HG03025 (cell line): Measurements from ENCODE around the gene CTNNBL1.

ENCODE experiments used
- ATAC-seq: cut with Tn5 transposase; IDR thresholded peaks from one replicate; pipeline ENCODE4 v1.9.1; 2021; ENCODE audit warnings: mild to moderate bottlenecking, moderate library complexity; ENCODE audit not compliant: unreplicated experiment, low FRiP score

CTNNBL1 gene

DNA sequence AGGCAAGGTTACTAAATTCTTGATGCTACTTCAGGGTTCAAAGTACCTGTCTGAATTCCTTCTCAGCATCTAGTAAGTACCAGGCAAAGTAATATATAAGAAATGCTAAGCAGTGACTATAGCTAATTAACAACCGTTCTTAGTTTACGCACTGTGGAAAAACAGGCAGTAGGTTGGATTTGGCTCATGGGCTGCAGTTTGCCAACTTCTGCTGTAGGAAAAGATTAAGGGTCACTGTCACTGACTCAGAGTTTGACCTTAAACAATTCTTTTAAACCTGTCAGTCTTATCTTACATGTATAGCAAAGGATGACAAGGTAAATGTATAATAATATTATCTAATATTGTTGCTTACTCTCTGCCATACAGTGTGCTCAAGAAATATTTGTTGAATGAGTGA, 42.3 kb downstream of the CTNNBL1 start:
- no peak for ATAC-seq

DNA sequence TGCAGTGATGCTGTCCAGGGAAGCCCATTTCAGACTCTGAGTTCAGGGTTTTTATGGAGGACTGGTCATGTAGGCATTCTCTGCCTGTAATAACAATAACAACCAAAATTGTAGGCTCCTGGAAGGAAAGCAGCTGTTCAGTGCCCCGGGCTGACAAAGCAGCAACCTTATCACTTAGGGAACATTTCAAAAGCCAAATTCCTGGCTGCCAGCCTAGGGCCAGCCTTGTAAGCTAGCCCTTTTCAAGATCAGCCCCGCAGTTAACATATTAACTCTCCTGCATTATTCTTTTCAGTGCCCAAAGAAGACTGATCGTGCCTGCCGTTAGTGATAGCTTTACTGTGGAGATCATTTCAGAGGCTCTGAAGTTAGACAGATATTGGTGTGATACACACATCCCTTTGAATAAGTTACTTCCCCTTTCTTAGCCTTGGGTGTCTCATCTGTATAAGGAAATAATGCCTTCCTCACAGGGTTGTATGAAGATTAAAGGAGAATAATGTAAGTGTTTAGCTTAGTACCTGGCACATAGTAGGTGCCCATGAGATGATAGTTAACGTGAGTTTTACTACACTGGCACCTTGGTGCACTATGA, 44.1 kb downstream of the CTNNBL1 start:
- no peak for ATAC-seq

DNA sequence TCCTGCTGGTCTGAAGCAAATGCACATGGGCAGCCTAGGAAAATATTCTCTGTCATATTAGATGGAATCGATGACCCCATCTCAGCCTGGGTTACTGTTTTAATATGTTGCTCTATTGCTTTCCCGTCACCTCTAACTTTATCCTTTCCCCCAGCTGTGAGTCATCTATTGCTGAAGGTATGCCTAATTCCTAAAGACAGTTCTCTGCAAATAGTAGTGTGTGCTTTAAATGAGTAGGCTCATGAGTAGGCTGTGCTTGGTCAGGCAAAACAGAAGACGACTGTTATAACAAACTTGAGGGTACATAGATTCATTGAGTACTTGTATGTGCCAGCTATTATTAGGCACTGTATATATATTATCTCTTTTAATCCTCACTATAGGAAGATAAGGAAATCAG, 47.2 kb downstream of the CTNNBL1 start:
- no peak for ATAC-seq

DNA sequence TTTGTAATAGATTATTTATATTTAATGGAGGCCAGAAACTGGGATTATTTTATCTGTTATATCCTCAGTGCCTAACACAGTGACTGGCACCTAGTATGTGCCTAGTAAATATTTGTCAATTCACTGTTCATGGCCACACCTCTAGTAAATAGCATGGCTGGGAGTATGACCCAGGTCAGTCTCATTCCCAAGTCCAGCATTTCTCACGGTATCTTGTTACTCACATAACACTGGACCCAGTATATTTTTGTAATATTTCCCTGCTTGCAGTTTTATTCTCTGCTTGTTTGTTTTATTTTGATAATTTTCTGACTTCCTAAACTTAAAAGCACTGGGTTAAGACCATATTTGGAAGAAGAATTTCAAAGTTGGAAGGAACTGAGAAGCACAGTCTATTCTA, 47.7 kb downstream of the CTNNBL1 start:
- no peak for ATAC-seq

DNA sequence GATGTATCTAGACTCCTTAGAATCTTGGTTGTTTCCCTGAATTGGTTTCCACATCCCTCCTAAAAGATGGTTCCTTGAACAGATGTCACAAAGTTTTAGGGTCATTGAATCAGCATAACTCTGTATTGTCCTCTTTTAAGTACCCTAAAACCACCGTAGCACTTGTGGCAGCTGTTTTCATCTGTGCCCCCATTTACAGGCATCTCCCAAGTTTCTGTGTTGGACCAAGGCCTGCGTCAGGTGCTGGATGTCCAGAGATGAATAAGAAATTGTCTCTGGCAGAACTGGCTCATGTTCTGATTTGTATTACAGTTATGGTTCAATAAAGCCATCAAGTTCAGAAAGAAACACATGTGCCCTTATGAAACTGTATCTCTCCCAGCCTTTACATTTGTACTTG, 48.3 kb downstream of the CTNNBL1 start:
- ATAC-seq = no peak

DNA sequence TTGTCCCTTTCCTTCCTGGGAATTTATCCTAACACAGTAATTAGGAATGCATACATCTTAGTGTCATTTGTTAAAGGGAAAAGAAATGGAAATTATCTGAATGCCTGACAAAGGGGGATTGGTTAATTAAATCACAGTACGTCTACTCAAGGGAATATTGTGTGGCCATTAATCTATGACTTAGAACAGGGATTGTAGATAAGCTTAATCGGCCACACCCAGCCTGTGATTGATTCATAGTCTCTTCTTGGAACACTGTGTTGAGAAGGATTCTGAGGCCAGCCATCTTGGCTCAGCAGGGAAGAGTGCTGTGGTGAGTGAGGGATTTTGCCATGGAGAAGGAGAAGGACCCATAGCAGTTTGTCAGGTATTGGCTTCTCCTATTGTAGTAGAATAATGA, 50.5 kb downstream of the CTNNBL1 start:
- ATAC-seq = no peak

- no peak for ATAC-seq
Measured at GRCh38 chr20:37745553-37745952, 51.7 kb downstream of the CTNNBL1 start.

- ATAC-seq = no peak
Measured at GRCh38 chr20:37748015-37748414, 54.2 kb downstream of the CTNNBL1 start.

- ATAC-seq = no peak
Measured at GRCh38 chr20:37749218-37749617, 55.4 kb downstream of the CTNNBL1 start.

- ATAC-seq = no peak
Measured at GRCh38 chr20:37749620-37750403, 56.0 kb downstream of the CTNNBL1 start.

DNA sequence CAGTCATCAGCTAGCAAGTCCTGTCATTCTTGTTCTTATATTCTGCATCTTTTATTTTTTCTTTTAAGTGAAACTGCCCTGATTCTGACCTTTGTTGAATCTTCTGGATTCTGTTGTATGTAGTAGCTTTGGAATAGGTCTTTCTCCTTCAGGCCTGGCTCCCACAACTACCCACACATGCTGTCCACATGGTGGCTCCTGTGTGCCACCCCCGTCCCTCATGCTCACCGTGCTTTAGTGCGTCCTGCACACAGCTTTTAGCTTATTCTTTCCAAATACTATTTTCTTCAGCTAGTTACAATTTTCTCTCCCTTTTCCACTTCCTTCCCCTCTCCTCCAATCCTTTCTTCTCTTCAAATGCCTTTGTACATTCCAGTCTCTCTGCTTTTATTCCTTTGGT, 61.8 kb downstream of the CTNNBL1 start:
- ATAC-seq = no peak

DNA sequence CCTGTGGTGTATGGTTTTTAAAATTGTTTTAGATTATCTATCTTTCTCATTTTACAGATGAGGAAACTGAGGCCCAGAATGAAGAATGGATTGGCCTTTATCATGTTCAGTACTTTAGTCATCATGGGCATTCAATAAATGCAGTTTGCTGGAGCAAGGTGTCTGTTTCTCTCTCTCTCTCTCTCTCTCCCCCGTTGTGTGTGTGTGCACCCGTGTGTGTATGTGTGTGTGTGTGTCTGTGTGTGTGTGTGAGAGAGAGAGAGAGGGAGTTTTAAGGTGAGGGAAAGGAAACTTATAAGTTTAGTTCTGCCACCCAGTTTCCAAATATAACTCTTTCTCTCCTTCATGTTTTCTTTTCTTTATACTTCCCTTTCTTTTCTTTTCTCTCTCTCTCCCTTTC, 62.4 kb downstream of the CTNNBL1 start:
- ATAC-seq = no peak

DNA sequence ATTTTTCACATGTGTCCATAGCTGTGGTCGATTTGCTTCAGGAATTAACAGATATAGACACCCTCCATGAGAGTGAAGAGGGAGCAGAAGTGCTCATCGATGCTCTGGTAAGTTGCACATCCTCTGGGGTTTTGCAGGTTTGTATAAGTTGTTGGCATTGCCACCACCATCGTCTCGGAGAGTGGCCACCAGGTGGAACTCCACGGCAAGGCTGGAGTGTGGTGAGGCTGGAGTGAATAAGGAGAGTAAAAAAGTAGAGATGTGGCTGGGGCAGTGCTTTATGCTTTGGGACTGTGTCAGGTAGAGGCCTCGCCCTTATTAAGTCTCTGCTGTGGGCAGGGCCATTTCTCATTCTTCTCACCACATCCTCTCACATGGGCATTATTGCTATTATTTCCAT, 63.7 kb downstream of the CTNNBL1 start:
- ATAC-seq = no peak

DNA sequence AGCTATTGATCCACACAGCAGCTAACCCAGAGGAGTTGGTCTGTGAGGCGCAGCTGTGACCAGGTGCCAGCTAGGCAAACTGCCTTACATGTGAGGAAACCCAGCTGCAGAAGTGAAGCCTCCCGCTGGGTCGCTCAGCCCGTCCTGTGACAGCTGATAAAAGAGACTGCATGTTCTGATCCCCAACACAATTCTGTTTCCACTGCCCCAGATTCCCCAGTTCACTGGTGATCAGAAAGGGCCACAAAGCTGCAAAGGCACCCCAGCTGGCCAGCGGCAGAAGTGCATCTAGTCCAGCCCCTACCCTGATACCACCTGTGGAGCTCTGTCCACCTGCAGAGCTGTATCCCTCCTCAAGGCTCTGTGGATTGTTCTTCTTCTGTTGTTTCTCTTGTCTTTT, 64.5 kb downstream of the CTNNBL1 start:
- ATAC-seq = no peak

GRCh38 chr20:37759052-37759553, 65.3 kb downstream of the CTNNBL1 start:
- ATAC-seq = no peak

- no peak for ATAC-seq
Measured at GRCh38 chr20:37759761-37760209, 66.0 kb downstream of the CTNNBL1 start.

DNA sequence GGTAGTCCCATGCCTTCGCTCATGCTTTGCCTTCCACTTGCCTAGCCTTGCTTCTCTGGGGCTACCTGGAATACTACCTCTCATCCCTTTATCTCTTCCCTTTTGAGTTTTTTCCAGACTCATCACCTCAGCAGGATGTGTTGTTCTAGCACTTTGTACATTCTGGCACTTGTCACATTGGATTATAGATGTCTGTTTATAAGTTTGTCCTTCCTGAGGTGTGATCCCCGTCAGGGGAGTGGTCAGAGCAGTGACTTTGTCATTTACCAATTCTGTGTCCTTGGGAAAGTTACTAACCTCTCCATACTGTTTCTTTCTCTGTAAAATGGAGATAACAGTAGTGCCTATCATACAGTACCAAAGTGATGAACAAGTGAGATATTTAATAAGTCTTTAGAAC, 66.5 kb downstream of the CTNNBL1 start:
- no peak for ATAC-seq

DNA sequence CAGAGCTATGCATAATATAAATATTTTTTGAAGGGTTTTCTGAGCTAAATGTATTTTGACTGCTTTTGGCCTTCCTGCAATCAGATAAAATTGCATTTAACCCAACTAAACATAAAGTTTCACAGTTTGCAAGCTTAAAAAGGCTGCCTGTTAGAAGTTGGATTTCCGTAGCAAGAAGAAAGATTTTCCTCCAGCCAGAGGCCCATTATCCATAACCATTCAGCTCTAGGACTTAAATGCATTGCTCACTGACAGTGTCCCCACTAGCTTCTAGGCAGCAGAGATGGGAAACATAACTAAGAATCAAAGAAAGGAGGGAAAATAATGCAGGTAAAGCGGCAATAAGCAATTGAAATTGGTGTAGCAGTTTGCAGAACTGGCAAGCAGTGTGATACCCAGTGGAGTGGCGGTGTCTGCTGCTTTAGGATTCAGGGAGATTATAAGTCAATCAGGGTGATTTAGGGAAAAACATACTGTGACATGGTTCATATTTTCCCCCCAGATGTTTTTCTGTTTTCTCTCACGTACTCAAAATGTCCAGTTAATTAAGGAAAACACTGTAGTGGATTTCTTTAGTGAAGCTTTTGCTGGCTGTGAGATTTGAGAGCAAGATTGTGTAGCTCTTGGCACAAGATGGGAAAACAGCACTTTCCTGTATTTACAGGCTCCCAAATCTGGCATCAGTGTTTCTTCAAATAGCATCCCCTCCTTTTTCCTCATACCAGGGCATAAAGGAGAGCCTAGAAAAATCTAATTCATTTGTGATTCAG, 69.1 kb downstream of the CTNNBL1 start:
- ATAC-seq = no peak

DNA sequence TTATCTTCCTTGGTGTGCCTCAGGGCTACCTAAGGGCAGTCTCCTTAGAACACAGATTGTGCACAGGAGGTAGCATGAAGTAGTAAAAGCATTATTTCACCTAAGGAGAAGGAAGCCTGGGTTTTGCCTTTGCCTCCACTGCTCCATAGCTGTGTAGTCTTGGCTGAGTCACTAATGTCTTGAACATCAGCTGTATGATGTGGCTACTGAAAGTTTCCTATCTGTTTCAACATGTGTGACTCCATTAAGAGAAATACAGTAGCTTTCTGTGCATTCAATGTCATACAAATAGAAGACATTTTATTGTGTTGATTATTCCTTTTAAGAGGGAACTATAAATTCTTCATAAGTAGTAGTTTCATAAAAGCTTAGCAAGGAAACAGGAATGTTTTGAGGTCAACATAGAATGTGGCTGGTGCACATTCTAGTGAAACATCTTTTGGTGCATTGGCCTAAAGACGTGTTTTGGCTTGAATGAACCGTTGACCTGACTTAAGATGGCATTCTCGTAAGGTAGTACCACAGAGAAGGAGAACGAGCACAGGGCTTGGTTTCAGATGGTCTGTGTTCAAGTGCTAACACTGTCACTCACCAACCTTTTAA, 70.6 kb downstream of the CTNNBL1 start:
- ATAC-seq = no peak

GRCh38 chr20:37770908-37771307, 77.1 kb downstream of the CTNNBL1 start:
- ATAC-seq = no peak

DNA sequence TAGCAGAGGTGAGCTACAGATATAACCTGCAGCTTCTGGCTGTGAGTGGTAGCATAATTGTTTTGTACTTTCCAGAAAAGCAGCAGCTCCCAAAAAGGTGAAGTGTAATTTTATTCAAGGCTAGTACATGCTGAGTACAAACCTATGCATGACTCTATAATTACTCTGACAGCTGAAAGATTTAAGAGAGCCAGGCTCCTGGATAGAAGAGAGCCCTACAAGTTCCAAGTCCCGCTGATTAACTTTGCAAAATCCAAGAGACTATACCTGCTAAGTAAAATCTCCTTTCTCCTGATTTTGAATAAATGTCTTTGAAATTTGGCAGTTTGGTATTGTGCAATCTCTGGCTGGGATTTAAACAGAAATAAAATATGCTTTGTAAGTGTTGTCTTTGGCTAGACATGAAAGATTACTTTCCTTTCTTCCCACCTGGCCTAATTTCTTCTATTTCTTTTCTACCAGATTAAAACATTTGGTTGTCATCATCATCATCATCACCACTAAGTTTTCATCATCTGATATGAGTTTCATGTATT, 79.5 kb downstream of the CTNNBL1 start:
- ATAC-seq = no peak
